HCT116 (cell line): Measurements from ENCODE around the gene CUBN.
"Not testable (repeated sequence)": the region's sequence is repeated elsewhere in the genome, so short reads cannot be mapped to it uniquely, and the experiment has no call there.

Experiments
- CTCF ChIP-seq, 3 experiments: fragments of 200-600 bp in 1 of 3; sonication (generic) in 1 of 3; IDR thresholded peaks in 2 of 3; conservative IDR thresholded peaks in 1 of 3; 2 replicates each; pipeline ENCODE4 v1.5.1; 2012 to 2017; ENCODE audit warnings: low read depth in 2 of 3, low read length in 2 of 3, antibody characterized with exemption in 1 of 3, borderline replicate concordance in 1 of 3, control low read depth in 1 of 3, mild to moderate bottlenecking in 1 of 3, mixed read lengths in 1 of 3, mixed run types in 1 of 3, moderate library complexity in 1 of 3; ENCODE audit not compliant: insufficient read depth in 1 of 3
- EGR1 ChIP-seq: IDR thresholded peaks from 2 replicates; pipeline ENCODE4 v1.6.1; 2012; ENCODE audit warnings: low read depth
- EZH2 ChIP-seq: fragments of 200-600 bp; sonication (generic); IDR thresholded peaks from 2 replicates; pipeline ENCODE4 v1.6.1; 2017; ENCODE audit warnings: antibody characterized with exemption, mixed run types
- EZH2phosphoT487 ChIP-seq: fragments of 200-600 bp; IDR thresholded peaks from 2 replicates; pipeline ENCODE4 v1.6.1; 2018; ENCODE audit warnings: antibody characterized with exemption, borderline replicate concordance
- MAX ChIP-seq: IDR thresholded peaks from 2 replicates; pipeline ENCODE4 v1.6.1; 2012
- ZFX ChIP-seq: fragments of 450-650 bp; IDR thresholded peaks from 2 replicates; pipeline ENCODE4 v1.6.1; 2017
- TF ChIP-seq, protein P1 (sequence below): IDR thresholded peaks from 2 replicates; pipeline ENCODE4 v1.6.1; 2012; ENCODE audit warnings: low read depth

GRCh38 chr10:16827474-16827873, 302.1 kb downstream of the CUBN start:
- not testable (repeated sequence) for TF ChIP-seq CTCF (IDR thresholded peaks at IDR 0.05 in 2 of 3, conservative IDR thresholded peaks at IDR 0.05 in 1 of 3; ENCODE audit: borderline replicate concordance in 1 of 3, insufficient read depth in 1 of 3, low read depth in 2 of 3, low read length in 2 of 3); ZFX; EGR1; EZH2; MAX; EZH2phosphoT487
- TF ChIP-seq, protein P1, sequence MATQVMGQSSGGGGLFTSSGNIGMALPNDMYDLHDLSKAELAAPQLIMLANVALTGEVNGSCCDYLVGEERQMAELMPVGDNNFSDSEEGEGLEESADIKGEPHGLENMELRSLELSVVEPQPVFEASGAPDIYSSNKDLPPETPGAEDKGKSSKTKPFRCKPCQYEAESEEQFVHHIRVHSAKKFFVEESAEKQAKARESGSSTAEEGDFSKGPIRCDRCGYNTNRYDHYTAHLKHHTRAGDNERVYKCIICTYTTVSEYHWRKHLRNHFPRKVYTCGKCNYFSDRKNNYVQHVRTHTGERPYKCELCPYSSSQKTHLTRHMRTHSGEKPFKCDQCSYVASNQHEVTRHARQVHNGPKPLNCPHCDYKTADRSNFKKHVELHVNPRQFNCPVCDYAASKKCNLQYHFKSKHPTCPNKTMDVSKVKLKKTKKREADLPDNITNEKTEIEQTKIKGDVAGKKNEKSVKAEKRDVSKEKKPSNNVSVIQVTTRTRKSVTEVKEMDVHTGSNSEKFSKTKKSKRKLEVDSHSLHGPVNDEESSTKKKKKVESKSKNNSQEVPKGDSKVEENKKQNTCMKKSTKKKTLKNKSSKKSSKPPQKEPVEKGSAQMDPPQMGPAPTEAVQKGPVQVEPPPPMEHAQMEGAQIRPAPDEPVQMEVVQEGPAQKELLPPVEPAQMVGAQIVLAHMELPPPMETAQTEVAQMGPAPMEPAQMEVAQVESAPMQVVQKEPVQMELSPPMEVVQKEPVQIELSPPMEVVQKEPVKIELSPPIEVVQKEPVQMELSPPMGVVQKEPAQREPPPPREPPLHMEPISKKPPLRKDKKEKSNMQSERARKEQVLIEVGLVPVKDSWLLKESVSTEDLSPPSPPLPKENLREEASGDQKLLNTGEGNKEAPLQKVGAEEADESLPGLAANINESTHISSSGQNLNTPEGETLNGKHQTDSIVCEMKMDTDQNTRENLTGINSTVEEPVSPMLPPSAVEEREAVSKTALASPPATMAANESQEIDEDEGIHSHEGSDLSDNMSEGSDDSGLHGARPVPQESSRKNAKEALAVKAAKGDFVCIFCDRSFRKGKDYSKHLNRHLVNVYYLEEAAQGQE: not testable (repeated sequence)
